C4-2B (cell line): ENCODE data around the gene JARID2.

ENCODE experiments used
- ZFX ChIP-seq: fragments of 450-650 bp; IDR thresholded peaks from 2 replicates; pipeline ENCODE4 v1.6.1; 2017
- TF ChIP-seq, protein P1 (sequence below): fragments of 450-650 bp; conservative IDR thresholded peaks from 2 replicates; pipeline ENCODE4 v1.5.1; 2017; ENCODE audit warnings: mild to moderate bottlenecking

DNA sequence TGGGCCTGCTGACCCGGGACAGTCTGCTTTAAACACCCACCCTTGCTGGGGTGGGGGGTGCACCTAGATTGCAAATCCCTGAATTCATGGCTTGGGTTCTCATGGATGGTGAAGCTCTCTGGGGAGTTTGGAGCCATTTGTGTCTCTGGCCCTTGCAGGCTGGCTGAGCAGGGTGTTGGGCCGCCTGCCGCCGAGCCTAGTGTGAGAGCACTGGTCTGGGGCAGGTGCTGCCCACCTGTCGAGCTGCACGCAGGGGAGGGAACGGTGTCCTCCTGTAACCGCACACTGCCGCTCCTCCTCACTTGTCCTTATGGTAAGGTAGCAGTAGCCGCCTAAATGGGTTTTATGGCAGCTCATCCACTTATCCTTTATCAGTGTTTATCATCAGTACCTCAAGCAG is 273.0 kb downstream of the JARID2 start:
- TF ChIP-seq, protein P1, sequence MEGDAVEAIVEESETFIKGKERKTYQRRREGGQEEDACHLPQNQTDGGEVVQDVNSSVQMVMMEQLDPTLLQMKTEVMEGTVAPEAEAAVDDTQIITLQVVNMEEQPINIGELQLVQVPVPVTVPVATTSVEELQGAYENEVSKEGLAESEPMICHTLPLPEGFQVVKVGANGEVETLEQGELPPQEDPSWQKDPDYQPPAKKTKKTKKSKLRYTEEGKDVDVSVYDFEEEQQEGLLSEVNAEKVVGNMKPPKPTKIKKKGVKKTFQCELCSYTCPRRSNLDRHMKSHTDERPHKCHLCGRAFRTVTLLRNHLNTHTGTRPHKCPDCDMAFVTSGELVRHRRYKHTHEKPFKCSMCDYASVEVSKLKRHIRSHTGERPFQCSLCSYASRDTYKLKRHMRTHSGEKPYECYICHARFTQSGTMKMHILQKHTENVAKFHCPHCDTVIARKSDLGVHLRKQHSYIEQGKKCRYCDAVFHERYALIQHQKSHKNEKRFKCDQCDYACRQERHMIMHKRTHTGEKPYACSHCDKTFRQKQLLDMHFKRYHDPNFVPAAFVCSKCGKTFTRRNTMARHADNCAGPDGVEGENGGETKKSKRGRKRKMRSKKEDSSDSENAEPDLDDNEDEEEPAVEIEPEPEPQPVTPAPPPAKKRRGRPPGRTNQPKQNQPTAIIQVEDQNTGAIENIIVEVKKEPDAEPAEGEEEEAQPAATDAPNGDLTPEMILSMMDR: no peak
- no peak for TF ChIP-seq ZFX
